MM.1S (cell line): ENCODE data around the gene MOGAT3.

Experiments
- DNase-seq: peaks from one replicate; pipeline ENCODE4 v3.0.0-alpha.2; 2015
- H2AFZ ChIP-seq: fragments of 300-600 bp; sonication (generic); 2 replicates; pipeline ENCODE4 v1.6.0; 2016; ENCODE audit warnings: antibody characterized with exemption, low read length
- H3F3A ChIP-seq: fragments of 300-600 bp; sonication (generic); 2 replicates; pipeline ENCODE4 v1.6.1; 2016; ENCODE audit warnings: mild to moderate bottlenecking, antibody characterized with exemption, low read length, moderate library complexity, mixed read lengths; ENCODE audit not compliant: insufficient read depth
- H3K27ac ChIP-seq: fragments of 300-600 bp; sonication (generic); 2 replicates; pipeline ENCODE4 v1.5.1; 2016; ENCODE audit warnings: mild to moderate bottlenecking, low read length
- H3K27me3 ChIP-seq: fragments of 300-600 bp; sonication (generic); replicated peaks from 2 replicates; pipeline ENCODE4 v1.6.0; 2016; ENCODE audit warnings: low read length; ENCODE audit not compliant: insufficient read depth
- H3K36me3 ChIP-seq: fragments of 300-600 bp; sonication (generic); replicated peaks from 2 replicates; pipeline ENCODE4 v1.6.1; 2016; ENCODE audit warnings: mild to moderate bottlenecking, low read length, mixed read lengths; ENCODE audit not compliant: insufficient read depth
- H3K4me1 ChIP-seq: fragments of 300-600 bp; sonication (generic); 2 replicates; pipeline ENCODE4 v1.6.1; 2016; ENCODE audit warnings: low read length, mixed read lengths
- H3K4me2 ChIP-seq: fragments of 300-600 bp; sonication (generic); 2 replicates; pipeline ENCODE4 v1.6.0; 2016; ENCODE audit warnings: low read depth, low read length
- H3K4me3 ChIP-seq: fragments of 300-600 bp; sonication (generic); 2 replicates; pipeline ENCODE4 v1.5.1; 2016; ENCODE audit warnings: low read length, mixed read lengths
- H3K79me2 ChIP-seq: fragments of 300-600 bp; sonication (generic); 2 replicates; pipeline ENCODE4 v1.6.1; 2016; ENCODE audit warnings: mixed run types, low read length, mixed read lengths
- H3K9ac ChIP-seq: fragments of 300-600 bp; sonication (generic); 2 replicates; pipeline ENCODE4 v1.6.1; 2016; ENCODE audit warnings: low read length, mixed read lengths
- H3K9me2 ChIP-seq: fragments of 300-600 bp; sonication (generic); replicated peaks from 2 replicates; pipeline ENCODE4 v1.6.1; 2016; ENCODE audit warnings: mild to moderate bottlenecking, low read length, mixed read lengths; ENCODE audit not compliant: insufficient read depth
- H3K9me3 ChIP-seq: fragments of 300-600 bp; sonication (generic); replicated peaks from 2 replicates; pipeline ENCODE4 v1.6.1; 2016; ENCODE audit warnings: mild to moderate bottlenecking, low read length, mixed read lengths; ENCODE audit not compliant: insufficient read depth
- H4K20me1 ChIP-seq: fragments of 300-600 bp; sonication (generic); 2 replicates; pipeline ENCODE4 v1.6.1; 2016; ENCODE audit warnings: mild to moderate bottlenecking, low read length, moderate library complexity, mixed read lengths; ENCODE audit not compliant: insufficient read depth
- CTCF ChIP-seq: fragments of 300-600 bp; sonication (generic); IDR thresholded peaks from 2 replicates; pipeline ENCODE4 v1.5.1; 2016; ENCODE audit warnings: antibody characterized with exemption, low read length, mixed read lengths
- EZH2 ChIP-seq: fragments of 300-600 bp; sonication (generic); optimal IDR thresholded peaks from 2 replicates; pipeline ENCODE3; 2017; ENCODE audit warnings: low read depth, mild to moderate bottlenecking, antibody characterized with exemption, low read length, mixed read lengths
- EZH2phosphoT487 ChIP-seq: fragments of 300-600 bp; sonication (generic); IDR thresholded peaks from 2 replicates; pipeline ENCODE4 v1.6.1; 2018; ENCODE audit warnings: antibody characterized with exemption, low read length

The MOGAT3 gene

GRCh38 chr7:101225650-101226049 is 24.8 kb upstream of the MOGAT3 start:
- Histone ChIP-seq H2AFZ (no peak overlapping the region), H4K20me1 (no peaks in the 10 kb centered on the region), H3K4me3 (no peak overlapping the region), H3K4me1 (no peaks in the 10 kb centered on the region), H3K27ac (no peak overlapping the region), H3K9ac (no peak overlapping the region), H3F3A (no peaks in the 10 kb centered on the region), H3K36me3 (no peaks in the 10 kb centered on the region), H3K9me3 (no peaks in the 10 kb centered on the region), H3K27me3 (no peaks in the 10 kb centered on the region), H3K9me2 (no peaks in the 10 kb centered on the region), H3K79me2 (0 out of 2 replicates have a peak, but pooled peaks cover 7% of the 10 kb centered on the region), H3K4me2 (no peak overlapping the region)
- no peak for DNase-seq
- TF ChIP-seq CTCF (no peak), EZH2phosphoT487 (no peak), EZH2 (no peak)

- H2AFZ ChIP-seq: no peak overlapping the region
- H3K4me1 ChIP-seq: 0 out of 2 replicates have a peak, but pooled peaks cover 6% of the 10 kb centered on the region
- H3K9me2 ChIP-seq: no peaks in the 10 kb centered on the region
- H3K27ac ChIP-seq: no peak overlapping the region
- no peaks in the 10 kb centered on the region for H3K36me3 ChIP-seq
- TF ChIP-seq CTCF (no peak), EZH2phosphoT487 (no peak), EZH2 (no peak)
- no peaks in the 10 kb centered on the region for H3K27me3 ChIP-seq
- H3K9ac ChIP-seq: no peak overlapping the region
- H3K4me2 ChIP-seq: no peak overlapping the region
- no peaks in the 10 kb centered on the region for H4K20me1 ChIP-seq
- no peak overlapping the region for H3K4me3 ChIP-seq
- no peaks in the 10 kb centered on the region for H3K9me3 ChIP-seq
- peaks cover 26% of the 10 kb centered on the region for H3K79me2 ChIP-seq
- DNase-seq: no peak
- no peaks in the 10 kb centered on the region for H3F3A ChIP-seq
Observed at GRCh38 chr7:101223528-101223927, 22.7 kb upstream of the MOGAT3 start.

GRCh38 chr7:101222275-101222830 is 21.5 kb upstream of the MOGAT3 start:
- Histone ChIP-seq H4K20me1 (no peaks in the 10 kb centered on the region), H3K27me3 (no peaks in the 10 kb centered on the region), H3K4me3 (no peak overlapping the region), H2AFZ (no peak overlapping the region), H3K9me3 (no peaks in the 10 kb centered on the region), H3K79me2 (peaks cover 31% of the 10 kb centered on the region), H3K4me2 (no peak overlapping the region), H3K27ac (no peak overlapping the region), H3K9ac (no peak overlapping the region), H3K36me3 (no peaks in the 10 kb centered on the region), H3F3A (peaks cover 3% of the 10 kb centered on the region; the same call in 1 of the 2 replicates), H3K9me2 (no peaks in the 10 kb centered on the region), H3K4me1 (0 out of 2 replicates have a peak, but pooled peaks cover 6% of the 10 kb centered on the region)
- TF ChIP-seq CTCF (no peak), EZH2 (no peak), EZH2phosphoT487 (no peak)
- DNase-seq: no peak
